K562 (cell line): ENCODE results near the gene LTBP2. TPM values are rescaled to one million over a fixed set of nuclear protein-coding genes. Genes with fewer than 3 reads are reported as not detected.
A peak's percentile ranks its signal among the peaks of the same experiment; 100 is the strongest.

Experiments used
- ATAC-seq: fragments of 200-7000 bp; cut with Tn5 transposase; 3 replicates; pipeline ENCODE4 v1.9.1; 2020; ENCODE audit warnings: moderate library complexity
- BruUV-seq: library from RNA; stranded (reverse); fragments of 400-500 nt; replicated peaks from 2 replicates; lab custom pipeline; 2021; lab: Mats Ljungman, UMichigan
- CTCF ChIA-PET: fragments of 300-600 bp; formaldehyde crosslinking; extraction: SDS; loops from one replicate; lab custom pipeline; 2021; ENCODE audit warnings: low intra/inter-chr PET ratio; lab: Yijun Ruan, JAX
- POLR2A ChIA-PET: fragments of 300-600, 350-650 bp; sonication (Branson Sonifier 250); formaldehyde crosslinking; extraction: SDS; loops from one replicate; lab custom pipeline; 2021; ENCODE audit warnings: antibody characterized with exemption, inconsistent platforms; lab: Yijun Ruan, JAX
- DNase-seq, 4 experiments: peaks; one replicate each; pipeline versions ENCODE4 v3.0.0 to v3.0.0-alpha.2; 2011 to 2018; ENCODE audit warnings: low spot score in 3 of 4, mixed read lengths in 3 of 4; ENCODE audit errors: extremely low read depth in 1 of 4
- FAIRE-seq: peaks from 2 replicates; lab custom pipeline; 2011; peaks lifted over from hg19 to GRCh38; lab: Jason Lieb, UNC
- H2AFZ ChIP-seq: 2 replicates; pipeline ENCODE4 v1.6.0; 2011; ENCODE audit warnings: low read depth, low read length, control low read depth, inconsistent platforms
- H3K27ac ChIP-seq: fragments of 200-600 bp; 3 replicates; pipeline ENCODE4 v1.8.0; 2011; ENCODE audit warnings: low read depth, mild to moderate bottlenecking, control low read depth, inconsistent platforms, low read length, moderate library complexity, mixed read lengths; ENCODE audit errors: extremely low read depth
- H3K27me3 ChIP-seq, 2 experiments: fragments of 300-600 bp in 1 of 2; 2 replicates in 1 of 2; 3 replicates in 1 of 2; pipeline versions ENCODE4 v1.6.0 to v1.8.0; 2011; ENCODE audit warnings: inconsistent platforms in 2 of 2, low read length in 2 of 2, mild to moderate bottlenecking in 1 of 2, mixed read lengths in 1 of 2, moderate library complexity in 1 of 2; ENCODE audit not compliant: control insufficient read depth in 2 of 2, insufficient read depth in 2 of 2
- H3K36me3 ChIP-seq: fragments of 300-600 bp; 3 replicates; pipeline ENCODE4 v1.8.0; 2011; ENCODE audit warnings: mild to moderate bottlenecking, low read length, inconsistent platforms; ENCODE audit not compliant: control insufficient read depth, insufficient read depth
- H3K4me1 ChIP-seq, 2 experiments: fragments of 200-600 bp in 1 of 2; replicated peaks in 1 of 2; 2 replicates in 1 of 2; 3 replicates in 1 of 2; pipeline versions ENCODE4 v1.5.1 to v1.8.0; 2011; ENCODE audit warnings: inconsistent platforms in 2 of 2, low read length in 2 of 2, mild to moderate bottlenecking in 1 of 2, mixed read lengths in 1 of 2, moderate library complexity in 1 of 2; ENCODE audit not compliant: control insufficient read depth in 2 of 2, insufficient read depth in 2 of 2
- H3K4me2 ChIP-seq: 2 replicates; pipeline ENCODE4 v1.6.1; 2011; ENCODE audit warnings: low read length, control low read depth, inconsistent platforms, mixed read lengths; ENCODE audit not compliant: insufficient read depth
- H3K4me3 ChIP-seq: fragments of 200-600 bp; sonication (generic), shearing (Covaris generic); 2 replicates; pipeline ENCODE4 v1.5.1; 2016; ENCODE audit warnings: control low read depth, inconsistent platforms
- H3K79me2 ChIP-seq: fragments of 200-600 bp; 3 replicates; pipeline ENCODE4 v1.8.0; 2011; ENCODE audit warnings: low read length, inconsistent platforms; ENCODE audit not compliant: control insufficient read depth, insufficient read depth
- H3K9ac ChIP-seq, 2 experiments: 2 replicates each; pipeline versions ENCODE4 v1.6.0 to v1.6.1; 2011; ENCODE audit warnings: low read depth in 2 of 2, low read length in 2 of 2, control low read depth in 1 of 2, inconsistent platforms in 1 of 2, mild to moderate bottlenecking in 1 of 2, mixed read lengths in 1 of 2; ENCODE audit not compliant: insufficient read depth in 1 of 2
- H3K9me1 ChIP-seq: one replicate; pipeline ENCODE4 v1.6.0; 2011; ENCODE audit warnings: inconsistent platforms, mild to moderate bottlenecking, low read length, moderate library complexity; ENCODE audit not compliant: control insufficient read depth, insufficient read depth
- H3K9me3 ChIP-seq: replicated peaks from 2 replicates; pipeline ENCODE4 v1.5.1; 2011; ENCODE audit warnings: low read depth, low read length, inconsistent platforms; ENCODE audit not compliant: control insufficient read depth, insufficient read depth
- H4K20me1 ChIP-seq: replicated peaks from 2 replicates; pipeline ENCODE4 v1.6.1; 2011; ENCODE audit warnings: low read length, inconsistent platforms, mixed read lengths; ENCODE audit not compliant: control insufficient read depth, insufficient read depth
- CBFB ChIP-seq: sonication (generic); formaldehyde crosslinking; IDR thresholded peaks from 2 replicates; pipeline ENCODE4 v1.4.0; 2020; ENCODE audit warnings: mild to moderate bottlenecking, missing genetic modification reagents
- FOSL1 ChIP-seq: fragments of 200-800 bp; sonication (Bioruptor generic); conservative IDR thresholded peaks from 2 replicates; pipeline ENCODE4 v1.6.1; 2016; ENCODE audit warnings: missing genetic modification characterization, missing compliant biosample characterization
- JUND ChIP-seq, 2 experiments: IDR thresholded peaks; 2 replicates in 1 of 2; 3 replicates in 1 of 2; pipeline ENCODE4 v1.6.1; 2011; ENCODE audit warnings: borderline replicate concordance in 2 of 2, low read depth in 2 of 2, low read length in 2 of 2, improper control_type of control experiment in 1 of 2, missing biosample characterization in 1 of 2, missing genetic modification characterization in 1 of 2, missing genetic modification reagents in 1 of 2
- ZNF239 ChIP-seq: fragments of 250-450 bp; sonication (Bioruptor Pico); IDR thresholded peaks from 2 replicates; pipeline ENCODE4 v1.4.0; 2020; ENCODE audit warnings: mild to moderate bottlenecking
- ZNF407 ChIP-seq: fragments of 450-650 bp; IDR thresholded peaks from 2 replicates; pipeline ENCODE4 v1.6.1; 2016; ENCODE audit warnings: low read depth
- WGBS: fragments of 100-300 bp; shearing (Covaris generic); methylation state at CpG from one replicate; pipeline ENCODE4 v1.1.6; 2016; ENCODE audit warnings: low coverage, mixed read lengths; ENCODE audit not compliant: insufficient coverage; ENCODE audit errors: missing lambda C conversion rate; 5-methylcytosine and 5-hydroxymethylcytosine counted together
- in situ Hi-C: fragments of 300-500 bp; cut with MboI; formaldehyde crosslinking; loops from 4 replicates; pipeline ENCODE4 v1.15.0; 2018; ENCODE audit warnings: inconsistent platforms, mixed read lengths
- intact Hi-C: fragments of 100-400 bp; cut with micrococcal nuclease; formaldehyde crosslinking; loops from 2 replicates; pipeline ENCODE4 v1.14.2; 2022
- polyA plus RNA-seq, 8 experiments: library from polyadenylated mRNA; depleted of rRNA in 4 of 8; stranded (reverse) in 5 of 8; unstranded in 3 of 8; fragments of >200 nt; fragmentation: Nextera tagmentation in 2 of 8; fragmentation: Illumina TruSeq in 1 of 8; extraction: Ambion mirVana in 2 of 8; extraction: Trizol in 1 of 8; gene quantifications; 2 replicates each; pipeline versions ENCODE4 v1.2.1 to v1.2.3, GENCODE V29; 2011 to 2014; ENCODE audit warnings: inconsistent platforms in 1 of 8, missing spikeins in 1 of 8
- total RNA-seq, 7 experiments: library from RNA; depleted of rRNA in 6 of 7; stranded (reverse); fragments of >200 nt in 6 of 7; fragmentation: Illumina TruSeq in 2 of 7; extraction: Trizol in 2 of 7; gene quantifications; 2 replicates each; pipeline versions ENCODE4 v1.2.1 to v1.2.3, GENCODE V29; 2011 to 2021; ENCODE audit warnings: low replicate concordance in 1 of 7

LTBP2 gene
- total and polyA plus RNA-seq, 9 of the 15 experiments (the other 6 are each of a cell fraction or from before 2014, with no cell fraction given), result under 0.01 to 0.18 (median 0.03) TPM; not detected in 3

GRCh38 chr14:74459976-74460375, 152.1 kb downstream of the LTBP2 start:
- Histone ChIP-seq H3K9me3 (no peaks in the 10 kb centered on the region), H3K36me3 (no peaks in the 10 kb centered on the region), H3K27ac (no peak overlapping the region), H3K9me1 (no peaks in the 10 kb centered on the region), H3K4me3 (no peak overlapping the region), H3K4me1 (no peaks in the 10 kb centered on the region; a peak in 1 of 5 replicates), H2AFZ (no peak overlapping the region), H3K27me3 (peaks cover 7 to 71% of the 10 kb centered on the region in 2 experiments; a peak in 4 of 5 replicates), H3K79me2 (no peaks in the 10 kb centered on the region), H4K20me1 (no peaks in the 10 kb centered on the region; the same call in 1 of the 2 replicates), H3K4me2 (no peak overlapping the region), H3K9ac (no peak overlapping the region)
- 9% methylated on average over 5 of the region's 6 CpGs for WGBS
- intact Hi-C loops, result loop anchor here (5.0 kb wide), 1 partner anchor 32 kb away; the partner anchor contains the start of genes ISCA2 and NPC2
- no TSS peak for BruUV-seq
- DNase-seq (no peak), ATAC-seq (no peak; the same call in 2 of the 3 replicates), FAIRE-seq (no peak)
- CTCF ChIA-PET, result no interaction called here
- TF ChIP-seq CBFB, result no peak
- TF ChIP-seq ZNF239 (CRISPR knock-in tag), result no peak
- POLR2A ChIA-PET, result no interaction called here
- in situ Hi-C loops, result no loop called here

GRCh38 chr14:74459289-74459946, 152.6 kb downstream of the LTBP2 start:
- DNase-seq (peak; percentile 41 to 53 (median 46)), FAIRE-seq (peak; percentile 56), ATAC-seq (peak; percentile 99)
- Histone ChIP-seq H3K27me3 (peaks cover 7 to 68% of the 10 kb centered on the region in 2 experiments; a peak in 4 of 5 replicates), H3K4me1 (no peaks in the 10 kb centered on the region; a peak in 1 of 5 replicates), H3K4me2 (no peak overlapping the region), H3K79me2 (no peaks in the 10 kb centered on the region), H3K9me3 (no peaks in the 10 kb centered on the region), H3K9me1 (no peaks in the 10 kb centered on the region), H3K36me3 (no peaks in the 10 kb centered on the region), H3K9ac (no peak overlapping the region), H2AFZ (no peak overlapping the region), H3K4me3 (no peak overlapping the region), H4K20me1 (no peaks in the 10 kb centered on the region; the same call in 1 of the 2 replicates), H3K27ac (no peak overlapping the region)
- ChIA-PET POLR2A (no interaction called here), CTCF (no interaction called here)
- in situ Hi-C loops, result no loop called here
- no TSS peak for BruUV-seq
- intact Hi-C loops, result loop anchor here (5.0 kb wide), 1 partner anchor 33 kb away; the partner anchor contains the start of genes ISCA2 and NPC2
- WGBS, result 2% methylated on average over 10 of the region's 10 CpGs
- TF ChIP-seq JUND (IDR thresholded peaks at IDR 0.05; ENCODE audit: borderline replicate concordance, low read depth, low read length) (peak; percentile 75), JUND (tag; IDR thresholded peaks at IDR 0.05; ENCODE audit: borderline replicate concordance, low read depth, low read length) (peak; percentile 40; the same call in 1 of the 3 replicates), FOSL1 (tag) (0 out of 2 replicates have a peak, but pooled peaks have one; percentile 35), ZNF407 (no peak)
